HuH-7.5 (cell line): ENCODE measurements around the gene PRELID3B.

ENCODE experiments used
- DNase-seq: peaks from one replicate; pipeline ENCODE4 v3.0.0; 2011; ENCODE audit warnings: low spot score

The PRELID3B gene

GRCh38 chr20:59042151-59042795 is at the start of gene PRELID3B:
TSS of gene PRELID3B (minus strand) at chr20:59042786. CDS start at chr20:59042730, 56 bp downstream.
- no peak for DNase-seq

DNA sequence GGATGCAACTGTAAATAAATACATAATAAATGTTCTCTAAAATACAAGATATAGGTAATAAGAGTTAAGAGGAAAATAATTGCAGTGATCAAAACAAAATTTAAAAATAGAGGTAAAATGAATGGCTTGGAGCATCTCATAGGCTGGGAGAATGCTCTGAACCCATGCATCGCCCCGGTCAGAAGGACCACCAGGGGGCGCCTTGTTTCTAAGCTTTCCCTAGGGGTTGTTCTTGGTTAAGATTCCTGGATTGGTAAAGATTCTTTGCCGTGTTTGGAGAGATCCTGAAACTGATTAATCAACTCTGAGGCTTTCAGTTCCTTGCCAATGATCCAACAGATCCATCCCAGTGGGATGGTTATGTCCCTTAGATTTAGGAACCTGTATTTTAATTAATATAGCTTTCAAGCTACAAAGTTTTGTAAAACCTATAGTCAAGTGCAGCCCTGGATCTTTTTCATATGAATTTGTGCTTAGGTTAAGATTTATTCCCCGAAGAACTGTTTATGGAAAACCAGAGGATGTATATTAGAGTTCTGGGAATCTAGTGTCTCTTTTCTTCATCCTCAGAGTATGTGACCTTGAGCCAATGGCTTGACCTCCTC is 45.3 kb upstream of the PRELID3B start:
- peak; percentile 59 for DNase-seq

DNA sequence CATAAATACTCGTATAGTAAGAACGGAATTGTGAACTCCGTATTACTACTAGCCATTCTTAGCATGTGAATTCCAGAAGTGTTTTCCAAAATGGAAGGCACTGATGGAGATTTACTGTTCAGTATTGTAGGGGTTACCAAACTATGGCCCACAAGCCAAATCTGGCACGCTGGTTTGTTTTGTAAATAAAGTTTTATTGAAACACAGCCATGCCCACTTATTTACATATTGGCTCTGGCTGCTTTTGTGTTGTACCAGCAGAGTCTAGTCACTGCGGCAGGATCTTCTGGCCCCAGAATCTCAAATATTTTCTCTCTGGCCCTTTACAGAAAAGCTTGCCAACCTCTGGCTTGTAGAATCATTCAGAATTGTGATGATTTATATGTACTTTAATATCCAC is 44.3 kb upstream of the PRELID3B start:
- no peak for DNase-seq

DNA sequence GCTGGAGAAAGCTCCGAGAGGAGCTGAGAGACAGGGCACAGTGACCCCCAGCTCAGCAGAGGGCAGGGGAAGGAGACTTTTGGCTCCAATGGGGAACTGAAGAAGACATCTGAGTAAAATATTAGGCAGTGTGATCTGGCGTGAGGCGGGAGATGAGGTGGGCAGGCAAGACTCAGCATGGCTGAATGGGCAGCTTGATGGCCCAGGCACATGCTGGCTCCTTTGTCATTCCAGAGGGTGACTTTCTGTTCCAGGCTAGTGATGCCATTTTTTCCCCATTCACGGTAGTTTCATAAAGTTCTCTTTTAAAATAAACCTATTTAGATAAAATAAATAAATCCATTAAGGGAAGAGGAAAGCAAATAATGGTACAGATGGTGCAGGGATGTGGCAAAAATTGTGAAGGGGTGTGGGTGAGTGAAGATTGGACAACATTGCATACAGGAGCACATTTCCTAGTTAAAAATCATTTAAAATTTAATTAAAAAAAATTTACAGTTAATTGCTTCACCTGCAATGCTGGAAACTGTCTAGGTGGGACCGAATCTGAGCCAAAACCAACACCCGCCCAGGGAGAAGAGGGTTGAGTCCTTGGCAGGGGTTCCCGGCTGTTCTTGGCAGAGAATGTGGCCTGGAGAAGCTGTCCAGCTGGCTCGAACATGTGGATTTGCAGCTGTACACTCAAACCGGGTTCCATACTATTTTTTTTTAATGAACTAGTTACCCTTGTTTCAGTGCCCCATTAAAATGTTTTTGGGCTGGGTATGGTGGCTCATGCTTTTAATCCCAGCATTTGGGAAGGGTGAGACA is 41.7 kb upstream of the PRELID3B start:
- DNase-seq: no peak

- no peak for DNase-seq
These were observed 40.4 kb upstream of the PRELID3B start for GRCh38 chr20:59082981-59083380.

DNA sequence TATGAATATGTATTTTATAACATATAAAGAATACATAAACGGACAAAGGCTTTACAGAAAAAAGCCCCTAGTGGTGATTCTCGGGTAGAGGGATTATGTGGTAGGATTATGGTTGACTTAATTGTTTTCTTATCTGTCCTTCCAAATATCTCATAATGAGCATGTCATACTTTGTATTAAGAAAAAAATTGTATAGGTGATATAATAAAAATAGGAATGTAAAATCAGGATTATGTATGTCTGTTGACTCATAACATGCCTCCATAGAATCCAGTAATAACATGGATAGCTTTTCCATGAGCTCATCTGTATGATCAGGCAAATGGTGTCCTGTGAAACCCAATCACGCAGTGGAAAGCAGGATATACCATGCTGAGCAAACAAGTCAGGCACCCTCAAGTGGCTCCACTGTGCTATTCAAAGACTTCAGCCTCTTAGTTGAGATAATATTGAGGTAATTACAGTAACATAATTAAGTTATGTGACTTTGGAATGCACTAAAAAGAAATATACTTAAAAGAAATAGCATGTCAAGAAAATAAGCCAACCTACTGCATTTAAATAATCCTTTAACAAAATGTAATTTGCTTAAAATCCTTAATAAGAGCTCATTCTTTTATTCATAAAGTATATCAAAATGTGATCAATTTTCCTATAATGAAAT is 39.6 kb upstream of the PRELID3B start:
- no peak for DNase-seq

GRCh38 chr20:59081036-59081435 is 38.5 kb upstream of the PRELID3B start:
- DNase-seq: no peak

DNA sequence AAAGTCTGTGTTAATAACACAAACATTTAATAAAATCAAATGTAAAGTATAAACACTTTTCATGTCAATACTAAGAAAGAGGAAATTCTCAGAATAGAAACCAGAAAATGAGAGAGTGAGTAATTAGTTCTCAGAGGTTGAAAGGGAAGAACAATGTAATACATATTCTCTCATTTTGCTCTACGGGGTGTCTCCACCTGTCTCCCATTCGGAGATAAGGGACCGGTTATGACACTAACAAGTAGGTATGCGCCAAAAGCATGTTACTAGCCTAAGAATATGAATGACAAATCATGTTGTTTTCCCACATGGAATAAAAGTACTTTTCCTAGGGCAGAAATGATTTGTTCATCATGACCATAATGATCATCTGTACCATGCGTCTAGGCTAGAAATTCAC is 35.6 kb upstream of the PRELID3B start:
- DNase-seq: no peak

GRCh38 chr20:59077705-59078104 is 35.1 kb upstream of the PRELID3B start:
- no peak for DNase-seq

GRCh38 chr20:59075934-59076508 is 33.4 kb upstream of the PRELID3B start:
- DNase-seq: no peak

- no peak for DNase-seq
These were observed 31.9 kb upstream of the PRELID3B start for GRCh38 chr20:59074456-59074855.

DNA sequence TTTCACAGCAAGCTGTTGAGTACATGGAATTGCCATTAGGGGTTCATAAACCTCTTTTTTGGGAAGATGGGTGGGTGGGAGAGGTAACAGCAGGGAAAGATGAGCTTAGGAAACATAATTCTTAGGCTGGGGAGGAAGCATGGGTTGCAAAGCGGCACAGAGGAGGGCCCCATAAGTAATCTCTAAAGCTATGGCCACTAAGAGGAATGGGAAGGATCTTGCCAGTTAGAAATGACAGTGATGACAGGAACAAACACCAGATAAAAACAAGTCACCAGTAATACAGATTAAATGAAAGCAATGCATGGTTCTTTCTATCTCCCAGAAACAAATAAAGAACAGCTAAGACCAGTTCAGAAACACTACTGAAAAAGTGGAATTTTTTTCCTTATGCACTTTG is 31.0 kb upstream of the PRELID3B start:
- DNase-seq: no peak

GRCh38 chr20:59071216-59071615 is 28.6 kb upstream of the PRELID3B start:
- DNase-seq: no peak

DNA sequence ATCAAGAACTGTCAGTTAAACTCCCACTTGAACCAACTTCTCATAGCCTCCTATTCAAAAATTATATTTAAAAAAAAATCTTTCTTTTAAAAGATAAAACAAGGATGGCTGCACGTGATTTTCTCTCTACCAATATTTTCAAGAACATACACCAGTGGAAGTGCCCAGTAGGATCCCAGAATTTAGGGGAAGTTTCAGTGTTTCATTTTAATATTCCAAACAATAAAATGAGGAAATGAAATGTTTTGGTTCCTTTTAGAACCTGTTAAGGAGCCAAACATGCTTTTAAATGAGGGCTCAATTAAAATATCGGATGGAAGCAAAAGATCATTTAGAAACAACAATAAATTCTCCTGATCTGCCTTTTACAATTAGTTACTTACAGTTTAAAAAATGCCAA is 26.4 kb upstream of the PRELID3B start:
- no peak for DNase-seq

- DNase-seq: no peak
These were observed 25.9 kb upstream of the PRELID3B start for GRCh38 chr20:59068534-59068933.

DNA sequence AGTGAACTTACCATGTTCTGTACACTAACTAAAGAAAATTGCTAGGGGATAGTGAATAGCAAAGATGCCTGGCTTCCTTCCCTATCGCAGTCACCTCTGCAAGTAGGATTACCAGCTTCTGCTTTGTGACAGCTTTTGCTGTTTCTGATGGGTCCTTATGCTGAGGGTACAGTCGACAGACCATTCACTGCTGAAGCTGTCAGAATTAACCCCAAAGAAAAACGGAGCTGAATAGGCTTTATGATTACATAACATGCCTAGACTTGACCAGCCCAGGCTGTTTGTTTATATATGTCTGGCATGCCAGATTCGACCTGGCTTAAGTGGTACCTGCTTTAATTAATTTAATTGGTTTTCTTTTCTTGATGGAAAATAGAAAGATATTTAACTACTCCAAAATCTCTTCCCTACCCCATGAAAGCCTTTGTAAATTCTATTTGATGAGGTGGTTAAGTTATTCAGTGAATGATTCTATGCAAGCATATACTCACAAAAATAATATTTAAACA is 21.7 kb upstream of the PRELID3B start:
- DNase-seq: no peak

DNA sequence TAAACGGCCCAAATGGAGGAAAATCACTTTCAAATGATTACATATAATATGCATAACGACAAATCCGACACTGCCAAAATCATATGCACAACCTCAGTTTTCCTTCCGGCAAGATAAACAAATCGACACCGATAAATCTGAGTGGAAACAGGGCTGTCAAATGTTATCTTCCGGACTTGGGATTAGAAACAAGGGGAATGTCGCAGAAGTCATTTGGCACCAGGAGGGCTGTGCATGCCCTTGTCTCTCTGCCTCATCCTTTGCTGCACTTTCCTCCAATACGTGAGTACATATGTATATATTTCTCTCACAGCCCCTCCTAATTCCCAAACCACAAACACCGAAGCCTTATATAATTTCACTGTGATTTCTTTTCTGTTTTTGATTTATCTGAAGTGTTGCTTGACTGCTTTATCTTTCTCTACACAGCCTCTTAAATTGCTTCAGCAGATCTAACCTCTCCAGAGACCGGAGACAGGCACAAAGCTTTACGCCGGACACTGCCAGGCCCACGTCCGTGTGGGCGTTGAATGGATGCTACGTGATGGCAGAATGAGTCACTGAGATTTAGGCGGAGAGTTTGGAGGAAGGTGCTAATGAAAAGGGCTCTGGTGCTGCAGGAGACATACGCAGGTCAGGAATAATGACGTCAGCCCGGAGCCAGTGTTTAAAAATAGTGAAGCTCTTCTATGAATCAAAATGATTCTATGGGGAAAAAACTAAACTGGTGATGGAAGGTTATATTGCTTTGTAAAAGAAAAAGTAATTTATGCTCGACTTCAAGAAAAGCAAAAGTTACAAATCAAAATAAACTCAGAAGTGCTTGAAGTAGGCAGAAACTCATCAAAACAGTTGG is 21.0 kb upstream of the PRELID3B start:
- no peak for DNase-seq

DNA sequence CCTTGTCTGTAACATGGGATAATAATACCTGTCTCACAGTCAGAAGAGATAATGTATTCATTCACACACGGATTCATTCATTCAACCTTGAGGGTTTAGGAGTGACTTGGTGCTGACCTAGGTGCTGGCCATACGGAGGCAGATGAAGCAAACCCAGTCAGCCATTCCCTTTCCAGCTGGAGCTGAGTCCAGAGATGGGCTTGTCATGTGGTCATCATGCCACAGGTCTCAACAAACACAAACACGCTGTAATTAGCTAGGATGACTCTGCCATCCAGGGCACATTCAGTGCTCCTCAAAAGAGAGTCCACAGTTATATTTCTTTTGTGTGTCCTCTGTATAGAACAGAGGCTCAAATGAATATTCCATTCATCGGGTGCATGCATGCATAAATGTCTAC is 19.5 kb upstream of the PRELID3B start:
- no peak for DNase-seq

DNA sequence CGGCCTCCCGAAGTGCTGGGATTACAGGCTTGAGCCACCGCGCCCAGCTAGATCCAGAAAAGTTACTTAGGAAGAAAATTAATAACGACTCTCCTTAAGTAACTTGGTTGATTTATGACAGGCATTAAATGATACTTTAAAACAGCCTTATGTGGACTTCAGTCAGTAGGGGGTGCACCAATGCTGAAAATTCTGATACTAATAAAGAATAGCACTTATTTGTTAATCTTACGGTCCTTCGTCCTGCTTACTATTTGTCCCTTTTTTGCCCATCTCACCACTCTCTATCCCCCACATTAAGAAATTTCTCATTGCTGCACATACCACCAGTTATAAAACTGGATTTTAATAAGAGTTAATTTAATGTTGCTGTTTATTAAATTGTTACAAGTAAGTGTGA is 12.7 kb upstream of the PRELID3B start:
- no peak for DNase-seq

DNA sequence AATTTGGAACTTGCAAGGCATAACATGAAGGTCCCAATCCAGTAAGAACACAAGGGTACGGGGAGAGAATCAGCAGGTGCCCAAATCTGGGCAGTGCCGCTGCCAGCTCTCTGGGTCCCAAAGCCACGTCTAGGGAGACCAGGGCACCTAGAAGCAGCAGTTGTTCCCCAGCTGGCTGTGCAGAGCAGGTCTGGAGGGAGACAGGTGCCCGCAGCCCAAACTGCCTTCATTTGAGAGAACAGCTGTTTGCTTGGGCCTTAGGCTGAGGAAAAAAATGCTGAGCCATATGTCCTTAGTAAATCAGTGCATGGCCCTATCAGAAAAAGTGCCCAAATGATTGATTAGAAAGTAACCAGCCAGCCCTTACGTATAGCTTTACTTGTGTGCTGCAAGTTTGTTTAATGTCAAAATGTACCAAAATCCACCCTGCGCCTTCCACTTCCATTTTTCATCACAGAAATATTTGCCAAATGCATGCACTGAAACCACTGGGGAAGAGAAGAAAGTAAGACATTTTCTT is 9.1 kb upstream of the PRELID3B start:
- DNase-seq: no peak

DNA sequence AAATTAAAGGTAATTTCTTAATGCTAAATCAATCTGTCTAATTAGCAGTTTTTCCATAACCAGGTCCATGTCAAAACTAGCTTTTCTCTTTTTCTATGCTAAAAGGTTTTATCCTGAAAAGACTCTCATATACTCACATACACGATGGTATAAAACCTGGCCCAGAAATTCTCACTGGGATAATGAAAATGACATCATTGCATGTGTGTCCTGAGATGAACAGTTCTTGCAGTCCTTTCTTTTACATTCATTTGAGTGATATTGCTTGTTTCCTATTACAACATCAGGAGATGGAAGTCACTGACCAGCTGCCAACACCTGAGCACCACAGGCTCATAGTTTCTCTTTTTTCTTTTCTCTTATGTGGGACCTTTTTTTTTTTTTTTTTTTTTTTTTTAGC is 7.9 kb upstream of the PRELID3B start:
- DNase-seq: no peak
